IPS-18c (cell line): ENCODE measurements around the gene EHHADH.
"Not testable (repeated sequence)": the region's sequence is repeated elsewhere in the genome, so short reads cannot be mapped to it uniquely, and the experiment has no call there.

Source experiments
- H3K4me3 ChIP-seq: 2 replicates; pipeline ENCODE4 v1.7.0; 2013; ENCODE audit warnings: low read depth, mild to moderate bottlenecking, low read length, moderate library complexity; ENCODE audit not compliant: insufficient read depth
- H3K9me3 ChIP-seq: one replicate; pipeline ENCODE4 v1.6.1; 2013; ENCODE audit warnings: mild to moderate bottlenecking, low read length, moderate library complexity; ENCODE audit not compliant: control insufficient read depth, insufficient read depth

EHHADH gene

DNA sequence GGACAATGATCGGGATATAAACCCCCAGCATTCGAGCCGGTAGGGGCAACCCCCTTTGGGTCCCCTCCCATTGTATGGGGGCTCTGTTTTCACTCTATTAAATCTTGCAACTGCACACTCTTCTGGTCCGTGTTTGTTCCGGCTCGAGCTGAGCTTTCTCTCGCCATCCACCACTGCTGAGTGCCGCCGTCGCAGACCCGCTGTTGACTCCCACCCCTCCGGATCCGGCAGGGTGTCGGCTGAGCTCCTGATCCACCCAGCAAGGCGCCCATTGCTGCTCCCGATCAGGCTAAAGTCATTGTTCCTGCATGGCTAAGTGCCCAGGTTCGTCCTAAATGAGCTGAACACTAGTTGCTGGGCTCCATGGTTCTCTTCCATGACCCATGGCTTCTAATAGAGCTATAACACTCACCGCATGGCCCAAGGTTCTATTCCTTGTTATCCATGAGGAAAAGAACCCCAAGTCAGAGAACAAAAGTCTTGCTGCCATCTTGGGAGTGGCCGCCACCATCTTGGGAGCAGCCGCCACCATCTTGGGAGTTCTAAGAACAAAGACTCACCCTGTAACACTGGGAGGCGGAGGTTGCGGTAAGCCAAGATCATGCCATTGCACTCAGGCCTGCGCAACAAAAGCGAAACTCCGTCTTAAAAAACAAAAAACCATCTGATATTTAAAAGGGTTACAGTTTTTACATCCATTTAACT is 11.2 kb upstream of the EHHADH start:
- no peak overlapping the region for H3K4me3 ChIP-seq
- no peaks in the 10 kb centered on the region for H3K9me3 ChIP-seq

DNA sequence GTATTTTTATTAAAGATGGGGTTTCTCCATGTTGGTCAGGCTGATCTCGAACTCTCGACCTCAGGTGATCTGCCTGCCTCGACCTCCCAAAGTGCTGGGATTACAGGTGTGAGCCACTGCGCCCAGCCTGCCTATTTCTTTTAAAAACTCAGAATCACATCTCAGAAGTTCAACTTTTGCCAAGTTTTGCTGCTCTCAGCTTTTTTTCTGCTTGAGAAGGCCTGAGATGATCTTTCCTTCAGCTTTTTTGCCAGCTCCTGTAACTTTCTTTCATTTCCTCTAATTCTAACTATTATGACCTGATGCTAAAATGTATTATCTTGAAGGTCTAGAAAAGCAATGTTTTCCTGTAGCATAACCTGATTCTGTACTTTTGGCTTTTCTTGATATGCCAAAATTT is 9.6 kb upstream of the EHHADH start:
- Histone ChIP-seq H3K9me3 (no peaks in the 10 kb centered on the region), H3K4me3 (no peak overlapping the region)

- Histone ChIP-seq H3K4me3 (no peak overlapping the region), H3K9me3 (no peaks in the 10 kb centered on the region)
Measured at GRCh38 chr3:185257334-185257733, 3.5 kb upstream of the EHHADH start.

DNA sequence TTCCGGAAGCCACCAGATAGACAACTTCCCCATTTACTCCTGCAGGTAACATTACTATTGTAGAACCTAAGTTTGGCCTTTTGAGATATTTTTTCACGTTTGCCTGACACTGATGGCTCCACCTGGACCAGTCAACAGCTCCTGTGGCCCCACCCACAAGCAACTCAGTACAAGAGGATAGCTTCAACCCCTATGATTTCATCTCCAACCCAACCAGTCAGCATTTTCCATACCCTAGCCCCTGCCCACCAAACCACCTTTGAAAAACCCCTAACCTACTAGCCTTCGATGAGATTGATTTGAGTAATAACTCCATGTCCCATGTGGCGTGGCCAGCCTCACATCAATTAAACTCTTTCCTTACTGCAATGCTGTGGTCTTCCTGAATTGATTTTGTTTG is 950 bp upstream of the EHHADH start:
- H3K9me3 ChIP-seq: no peaks in the 10 kb centered on the region
- no peak overlapping the region for H3K4me3 ChIP-seq

DNA sequence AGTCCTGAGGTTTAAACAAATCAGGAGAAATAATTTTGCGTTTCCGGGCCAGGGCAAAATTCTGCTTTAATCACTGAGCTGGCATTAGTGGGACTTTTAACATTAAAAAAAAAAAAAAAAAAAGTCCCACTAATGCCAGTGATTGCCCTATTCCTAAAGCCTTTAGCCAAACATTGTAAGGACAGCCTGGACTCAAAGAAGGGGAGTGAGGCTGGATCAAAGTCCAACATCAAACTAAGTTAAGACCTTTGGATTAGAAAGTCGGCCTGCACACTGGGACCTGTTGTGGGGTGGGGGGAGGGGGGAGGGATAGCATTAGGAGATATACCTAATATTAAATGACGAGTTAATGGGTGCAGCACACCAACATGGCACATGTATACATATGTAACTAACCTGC is 716 bp downstream of the EHHADH start:
- H3K9me3 ChIP-seq, H3K4me3 ChIP-seq: not testable (repeated sequence)

- H3K9me3 ChIP-seq: no peaks in the 10 kb centered on the region
- H3K4me3 ChIP-seq: no peak overlapping the region
Measured at GRCh38 chr3:185251272-185251671, 2.6 kb downstream of the EHHADH start.

DNA sequence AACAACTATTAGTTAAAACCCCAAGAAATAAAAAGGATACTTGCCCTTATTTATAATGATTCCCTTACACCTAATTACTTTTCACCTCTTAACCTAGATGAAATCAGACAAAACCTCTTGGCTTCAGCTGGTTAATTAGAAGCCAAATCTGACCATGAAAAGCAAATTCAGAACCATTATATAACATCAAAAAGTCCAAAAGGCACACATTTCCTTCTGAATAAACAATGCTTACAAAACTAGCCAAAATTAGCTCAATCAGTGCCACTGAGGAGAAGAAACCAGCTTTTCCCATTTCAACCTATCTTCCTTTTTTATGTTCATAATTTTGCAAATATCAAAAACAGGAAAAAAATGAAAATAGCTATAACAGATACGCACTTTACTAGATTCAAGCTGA is 3.2 kb downstream of the EHHADH start:
- no peak overlapping the region for H3K4me3 ChIP-seq
- H3K9me3 ChIP-seq: no peaks in the 10 kb centered on the region

- no peaks in the 10 kb centered on the region for H3K9me3 ChIP-seq
- H3K4me3 ChIP-seq: no peak overlapping the region
Measured at GRCh38 chr3:185250247-185250646, 3.6 kb downstream of the EHHADH start.

DNA sequence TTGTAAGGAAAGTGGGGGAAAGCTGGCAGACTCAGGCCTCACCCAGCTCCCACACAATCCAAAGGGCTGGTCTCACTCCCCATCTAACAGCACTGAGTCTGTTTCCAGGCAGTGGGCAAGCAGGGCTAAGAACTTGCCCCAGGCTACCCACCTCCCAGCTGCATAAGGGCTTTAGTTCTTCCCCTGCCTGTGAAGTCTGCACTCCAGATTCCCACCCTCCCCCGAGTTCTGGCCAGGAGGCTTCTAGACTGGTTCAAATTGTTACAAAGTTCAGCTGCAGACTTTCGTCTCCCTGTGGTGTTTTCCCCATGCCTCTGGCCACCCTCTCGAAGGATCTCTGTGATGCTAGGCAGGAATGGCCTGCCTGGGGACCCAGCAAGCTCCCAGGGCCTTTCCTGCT is 11.2 kb downstream of the EHHADH start:
- no peaks in the 10 kb centered on the region for H3K9me3 ChIP-seq

DNA sequence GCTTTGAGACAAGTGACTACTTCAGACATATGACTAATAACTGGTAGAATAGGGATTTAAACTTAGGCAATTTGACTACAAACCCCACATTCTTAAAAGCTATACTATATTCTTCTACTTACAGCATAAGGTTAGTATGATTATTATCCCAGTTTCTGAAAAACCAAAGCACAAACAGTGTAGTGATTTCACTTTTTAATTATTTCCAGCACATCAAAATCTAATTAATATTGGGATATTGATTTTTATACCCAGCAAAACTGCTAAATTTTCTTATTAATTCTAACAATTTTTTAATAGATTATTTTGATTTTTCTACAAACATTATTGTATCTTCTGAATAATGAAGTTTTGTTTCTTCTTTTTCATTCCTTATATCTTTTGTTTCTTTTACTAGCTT is 16.9 kb downstream of the EHHADH start:
- peaks cover 2% of the 10 kb centered on the region for H3K9me3 ChIP-seq

More for the DNA sequence above, 11.2 kb downstream of the EHHADH start:
- H3K4me3 ChIP-seq: no peak overlapping the region

GRCh38 chr3:185233328-185233727 is 20.5 kb downstream of the EHHADH start:
- Histone ChIP-seq H3K9me3 (peaks cover 3% of the 10 kb centered on the region), H3K4me3 (no peak overlapping the region)

More for the DNA sequence above, 16.9 kb downstream of the EHHADH start:
- no peak overlapping the region for H3K4me3 ChIP-seq

- not testable (repeated sequence) for H3K9me3 ChIP-seq, H3K4me3 ChIP-seq
Measured at GRCh38 chr3:185226526-185226925, 27.3 kb downstream of the EHHADH start.

DNA sequence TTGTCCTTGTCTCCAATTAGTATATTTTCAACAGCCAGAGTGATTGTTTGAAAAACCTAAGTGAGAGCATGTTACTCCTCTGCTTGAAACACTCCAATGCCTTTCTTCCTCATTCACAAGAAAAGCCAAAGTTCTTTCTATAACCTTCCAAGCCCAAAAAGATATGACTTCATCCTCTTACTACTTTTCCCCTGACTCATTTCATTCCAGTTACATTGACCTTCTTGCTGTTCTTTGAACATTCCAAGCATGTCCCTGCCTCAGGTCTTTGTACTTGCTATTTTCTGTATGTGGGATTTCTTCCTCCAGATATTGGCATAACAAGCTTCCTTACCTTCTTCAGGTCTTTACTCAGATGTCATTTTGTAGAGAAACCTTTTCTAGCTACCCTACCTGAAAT is 28.3 kb downstream of the EHHADH start:
- Histone ChIP-seq H3K9me3 (no peaks in the 10 kb centered on the region), H3K4me3 (no peak overlapping the region)

GRCh38 chr3:185225080-185225479 is 28.8 kb downstream of the EHHADH start:
- Histone ChIP-seq H3K4me3 (no peak overlapping the region), H3K9me3 (no peaks in the 10 kb centered on the region)

- Histone ChIP-seq H3K4me3 (no peak overlapping the region), H3K9me3 (no peaks in the 10 kb centered on the region)
Measured at GRCh38 chr3:185221203-185221602, 32.6 kb downstream of the EHHADH start.

- H3K9me3 ChIP-seq: no peaks in the 10 kb centered on the region
- H3K4me3 ChIP-seq: no peak overlapping the region
Measured at GRCh38 chr3:185216607-185216958, 37.3 kb downstream of the EHHADH start.

DNA sequence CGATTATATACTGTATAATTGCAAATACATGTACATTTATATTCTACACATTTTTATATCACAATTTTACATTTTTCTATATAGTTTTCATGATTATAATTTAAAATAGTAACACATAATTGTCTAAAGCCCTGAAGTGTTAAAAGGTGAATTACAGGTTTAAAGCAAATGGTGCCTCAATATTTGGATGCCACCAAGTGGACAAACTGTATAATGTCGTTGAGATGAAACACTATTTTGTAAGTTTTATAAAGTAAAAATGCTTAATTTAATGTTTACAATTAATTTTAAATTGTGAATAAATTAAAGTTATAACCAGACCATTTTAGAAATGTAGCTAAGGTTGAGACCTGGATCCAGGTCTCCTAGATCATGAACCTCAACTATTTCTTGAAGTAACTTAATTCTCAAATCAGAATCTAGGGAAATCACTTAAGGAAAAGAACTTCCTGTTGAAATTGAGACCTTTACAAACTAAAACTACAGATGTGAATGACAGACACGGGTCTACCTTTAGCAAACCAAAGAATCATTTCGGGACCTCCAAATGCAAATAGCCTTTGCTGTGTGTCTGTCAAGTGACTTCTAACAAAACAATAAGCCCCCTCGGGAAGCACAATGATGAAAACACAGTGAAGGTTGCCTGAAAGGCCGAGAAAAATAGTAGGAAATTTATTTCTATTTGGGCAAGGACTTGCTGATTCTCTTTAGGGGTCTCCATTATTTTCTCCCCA is 37.8 kb downstream of the EHHADH start:
- H3K4me3 ChIP-seq: no peak overlapping the region
- no peaks in the 10 kb centered on the region for H3K9me3 ChIP-seq

DNA sequence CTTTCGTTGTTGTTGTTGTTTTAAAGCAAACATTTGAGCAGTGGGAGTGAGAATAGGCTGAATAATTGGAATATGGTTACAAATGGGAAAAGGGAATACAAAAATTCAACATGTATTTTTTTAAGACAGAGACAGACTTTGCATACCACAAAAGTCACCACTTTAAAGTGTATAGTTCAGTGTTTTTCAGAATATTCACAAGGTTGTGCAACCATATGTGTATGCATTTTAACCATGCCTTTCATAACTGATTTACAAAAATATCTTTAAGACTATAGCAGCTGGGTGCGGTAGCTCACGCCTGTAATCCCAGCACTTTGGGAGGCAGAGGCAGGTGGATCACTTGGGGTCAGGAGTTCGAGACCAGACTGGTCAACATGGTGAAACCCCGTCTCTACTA is 41.3 kb downstream of the EHHADH start:
- Histone ChIP-seq H3K9me3 (no peaks in the 10 kb centered on the region), H3K4me3 (no peak overlapping the region)

- no peaks in the 10 kb centered on the region for H3K9me3 ChIP-seq
- H3K4me3 ChIP-seq: no peak overlapping the region
Measured at GRCh38 chr3:185212086-185212485, 41.8 kb downstream of the EHHADH start.
